ENCODE measurements around the gene MRPL49. TPM values are rescaled to one million over a fixed set of nuclear protein-coding genes. Genes with fewer than 3 reads are reported as not detected.
"Not testable (repeated sequence)": the region's sequence is repeated elsewhere in the genome, so short reads cannot be mapped to it uniquely, and the experiment has no call there.

The MRPL49 gene
- total RNA-seq, 1 donor from 2014 or later, result 40.2 TPM

DNA sequence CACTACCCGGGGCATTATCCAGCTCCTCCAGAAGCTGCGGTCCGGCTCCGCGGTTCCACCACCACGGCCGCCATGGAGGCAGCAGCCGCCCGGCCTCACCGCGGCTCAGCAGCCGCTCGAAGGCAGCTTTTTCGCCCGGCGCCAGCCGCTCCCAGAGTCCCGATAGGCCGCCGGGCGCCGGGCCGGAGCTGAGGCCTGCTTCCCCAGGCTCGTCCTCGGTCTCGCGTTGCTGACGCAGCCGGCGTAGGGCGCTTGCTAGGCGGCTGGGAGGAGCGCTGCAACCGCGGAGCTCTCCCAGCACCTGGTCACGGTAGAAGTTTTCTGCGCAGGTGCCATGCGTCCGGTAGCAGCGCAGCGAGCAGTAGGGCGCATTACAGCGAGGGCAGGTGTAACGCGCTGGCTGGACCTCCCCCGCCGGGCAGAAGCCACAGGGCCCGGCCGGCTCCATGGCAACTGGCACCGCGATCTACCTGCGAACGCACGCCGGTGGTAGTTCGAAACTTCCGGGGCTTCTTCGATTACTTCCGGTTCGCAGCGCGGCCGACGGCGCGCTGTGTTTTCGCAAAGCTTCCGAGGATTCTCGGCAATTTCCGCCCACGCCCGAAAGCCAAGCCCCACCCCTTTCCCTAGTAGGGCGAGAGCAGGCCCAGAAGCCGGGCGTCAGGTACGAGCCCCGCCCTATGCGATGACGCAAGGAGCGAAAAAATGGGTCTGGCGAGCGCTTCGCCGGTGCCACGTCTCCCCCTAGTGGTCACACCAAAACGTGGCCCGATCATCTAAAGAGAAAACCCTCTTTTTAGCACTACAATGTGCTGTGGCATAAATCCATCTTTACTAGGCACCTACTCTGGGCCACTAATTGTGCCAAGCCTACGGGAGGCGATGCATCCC is 4.7 kb upstream of the MRPL49 start, which contains the start of gene ZNHIT2:
TSS of gene ZNHIT2 (minus strand) at position 496 of the 891 bp plus-strand sequence. CDS start at position 448, 48 bp downstream.
- TF ChIP-seq, protein P1, sequence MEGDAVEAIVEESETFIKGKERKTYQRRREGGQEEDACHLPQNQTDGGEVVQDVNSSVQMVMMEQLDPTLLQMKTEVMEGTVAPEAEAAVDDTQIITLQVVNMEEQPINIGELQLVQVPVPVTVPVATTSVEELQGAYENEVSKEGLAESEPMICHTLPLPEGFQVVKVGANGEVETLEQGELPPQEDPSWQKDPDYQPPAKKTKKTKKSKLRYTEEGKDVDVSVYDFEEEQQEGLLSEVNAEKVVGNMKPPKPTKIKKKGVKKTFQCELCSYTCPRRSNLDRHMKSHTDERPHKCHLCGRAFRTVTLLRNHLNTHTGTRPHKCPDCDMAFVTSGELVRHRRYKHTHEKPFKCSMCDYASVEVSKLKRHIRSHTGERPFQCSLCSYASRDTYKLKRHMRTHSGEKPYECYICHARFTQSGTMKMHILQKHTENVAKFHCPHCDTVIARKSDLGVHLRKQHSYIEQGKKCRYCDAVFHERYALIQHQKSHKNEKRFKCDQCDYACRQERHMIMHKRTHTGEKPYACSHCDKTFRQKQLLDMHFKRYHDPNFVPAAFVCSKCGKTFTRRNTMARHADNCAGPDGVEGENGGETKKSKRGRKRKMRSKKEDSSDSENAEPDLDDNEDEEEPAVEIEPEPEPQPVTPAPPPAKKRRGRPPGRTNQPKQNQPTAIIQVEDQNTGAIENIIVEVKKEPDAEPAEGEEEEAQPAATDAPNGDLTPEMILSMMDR (IDR thresholded peaks at IDR 0.05; ENCODE audit: unreplicated experiment), result peak; percentile 95
- Mint-ChIP-seq H3K4me3 (ENCODE audit: unreplicated experiment) (peak within 1 kb of the TSS; percentile 88), H3K27me3 (ENCODE audit: unreplicated experiment) (peaks cover 32% of the 10 kb centered on the region), H3K36me3 (ENCODE audit: low read depth, unreplicated experiment) (peaks cover 35% of the 10 kb centered on the region), H3K4me1 (ENCODE audit: unreplicated experiment) (peaks cover 28% of the 10 kb centered on the region), H3K9me3 (ENCODE audit: unreplicated experiment) (no peaks in the 10 kb centered on the region), H3K27ac (ENCODE audit: unreplicated experiment) (peak within 1 kb of the TSS; percentile 77)
- peak; percentile 98 for DNase-seq (ENCODE audit: low spot score)

DNA sequence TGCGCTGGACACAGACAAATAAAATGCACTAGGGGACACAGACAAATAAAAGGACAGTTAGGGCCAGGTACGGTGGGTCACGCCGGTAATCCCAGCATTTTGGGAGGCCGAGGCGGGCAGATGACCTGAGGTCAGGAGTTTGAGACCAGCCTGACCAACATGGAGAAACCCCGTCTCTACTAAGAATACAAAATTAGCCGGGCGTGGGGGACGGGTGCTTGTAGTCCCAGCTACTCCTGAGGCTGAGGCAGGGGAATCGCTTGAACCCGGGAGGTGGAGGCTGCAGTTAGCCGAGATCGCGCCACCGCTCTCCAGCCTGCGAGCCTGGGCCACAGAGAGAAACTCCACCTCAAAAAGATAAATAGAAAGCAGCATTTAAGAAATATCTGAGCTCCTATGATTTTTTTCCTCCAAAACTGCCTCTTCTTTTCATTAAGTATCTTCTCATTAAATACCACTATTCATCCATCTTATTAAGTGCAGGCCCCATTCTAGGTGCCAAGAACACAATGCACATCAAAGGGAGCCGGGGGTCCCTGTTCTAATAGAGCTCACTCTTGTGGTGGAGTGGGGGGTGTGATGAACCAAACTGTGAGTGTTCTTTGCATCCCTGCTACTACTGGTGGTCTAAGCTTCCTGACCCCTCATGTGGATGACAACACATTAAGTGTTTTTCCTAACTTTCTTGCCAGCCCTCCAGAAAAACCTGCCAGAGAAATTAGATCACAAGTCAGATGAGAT is 3.9 kb upstream of the MRPL49 start:
- TF ChIP-seq, protein P1 (IDR thresholded peaks at IDR 0.05; ENCODE audit: unreplicated experiment), result peak; percentile 52
- H3K9me3 Mint-ChIP-seq (ENCODE audit: unreplicated experiment), result no peaks in the 10 kb centered on the region
- H3K4me3 Mint-ChIP-seq (ENCODE audit: unreplicated experiment), result peak overlapping the region; percentile 87
- H3K27me3 Mint-ChIP-seq (ENCODE audit: unreplicated experiment), result peaks cover 29% of the 10 kb centered on the region
- H3K27ac Mint-ChIP-seq (ENCODE audit: unreplicated experiment), result peak overlapping the region; percentile 77
- H3K4me1 Mint-ChIP-seq (ENCODE audit: unreplicated experiment), result peaks cover 27% of the 10 kb centered on the region
- peaks cover 34% of the 10 kb centered on the region for H3K36me3 Mint-ChIP-seq (ENCODE audit: low read depth, unreplicated experiment)
- no peak for DNase-seq (ENCODE audit: low spot score)

DNA sequence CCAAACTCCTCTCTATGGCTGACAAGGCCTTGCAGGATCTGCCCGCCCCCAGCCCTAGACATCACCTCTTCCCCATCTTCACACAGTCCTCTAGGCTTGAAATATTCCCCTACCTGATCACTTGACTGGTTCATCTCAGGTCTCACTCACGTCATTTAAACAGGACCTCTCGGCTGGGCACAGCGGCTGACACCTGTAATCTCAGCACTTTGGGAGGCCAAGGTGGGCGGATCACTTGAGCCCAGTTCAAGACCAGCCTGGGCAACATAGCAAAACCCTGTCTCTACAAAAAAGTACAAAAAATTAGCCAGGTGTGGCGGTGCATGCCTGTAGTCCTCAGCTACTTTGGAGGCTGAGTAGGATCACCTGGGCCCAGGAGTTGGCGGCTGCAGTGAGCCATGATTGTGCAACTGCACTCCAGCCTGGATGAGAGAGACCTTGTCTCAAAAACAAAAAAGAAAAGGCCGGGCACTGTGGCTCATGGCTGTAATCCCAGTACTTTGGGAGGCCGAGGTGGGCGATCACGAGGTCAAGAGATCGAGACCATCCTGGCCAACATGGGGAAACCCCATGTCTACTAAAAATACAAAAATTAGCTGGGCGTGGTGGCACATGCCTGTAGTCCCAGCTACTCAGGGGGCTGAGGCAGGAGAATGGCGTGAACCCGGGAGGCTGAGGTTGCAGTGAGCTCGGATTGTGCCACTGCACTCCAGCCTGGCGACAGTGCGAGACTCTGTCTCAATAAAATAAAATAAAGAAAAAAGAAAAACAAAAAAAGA is 3.0 kb upstream of the MRPL49 start:
- Mint-ChIP-seq H3K4me3 (ENCODE audit: unreplicated experiment) (peak overlapping the region; percentile 87), H3K4me1 (ENCODE audit: unreplicated experiment) (peaks cover 23% of the 10 kb centered on the region), H3K36me3 (ENCODE audit: low read depth, unreplicated experiment) (peaks cover 26% of the 10 kb centered on the region), H3K27me3 (ENCODE audit: unreplicated experiment) (peaks cover 22% of the 10 kb centered on the region), H3K27ac (ENCODE audit: unreplicated experiment) (peak overlapping the region; percentile 83)
- not testable (repeated sequence) for H3K9me3 Mint-ChIP-seq (ENCODE audit: unreplicated experiment); DNase-seq (ENCODE audit: low spot score)

DNA sequence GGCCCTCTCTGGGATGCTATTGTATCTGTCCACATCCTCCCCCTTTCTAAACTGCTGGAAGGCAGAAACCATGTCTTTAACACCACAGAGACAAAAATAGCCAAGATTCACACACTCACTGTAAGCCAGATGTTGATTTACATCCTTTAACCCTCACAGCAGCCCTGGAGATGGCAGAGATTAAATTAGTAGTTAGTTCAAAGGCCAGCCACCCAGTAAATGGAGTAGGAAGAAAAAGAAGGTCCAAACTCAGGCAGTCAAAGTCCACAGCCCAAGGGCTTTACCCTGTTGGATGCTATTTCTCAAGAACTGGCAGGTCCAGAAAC is 2.5 kb upstream of the MRPL49 start:
- peak overlapping the region; percentile 83 for H3K27ac Mint-ChIP-seq (ENCODE audit: unreplicated experiment)
- TF ChIP-seq, protein P1 (IDR thresholded peaks at IDR 0.05; ENCODE audit: unreplicated experiment), result no peak
- no peak for DNase-seq (ENCODE audit: low spot score)
- H3K4me1 Mint-ChIP-seq (ENCODE audit: unreplicated experiment), result peaks cover 23% of the 10 kb centered on the region
- H3K9me3 Mint-ChIP-seq (ENCODE audit: unreplicated experiment), result no peaks in the 10 kb centered on the region
- peaks cover 19% of the 10 kb centered on the region for H3K27me3 Mint-ChIP-seq (ENCODE audit: unreplicated experiment)
- H3K36me3 Mint-ChIP-seq (ENCODE audit: low read depth, unreplicated experiment), result peaks cover 23% of the 10 kb centered on the region
- H3K4me3 Mint-ChIP-seq (ENCODE audit: unreplicated experiment), result peak overlapping the region; percentile 71

DNA sequence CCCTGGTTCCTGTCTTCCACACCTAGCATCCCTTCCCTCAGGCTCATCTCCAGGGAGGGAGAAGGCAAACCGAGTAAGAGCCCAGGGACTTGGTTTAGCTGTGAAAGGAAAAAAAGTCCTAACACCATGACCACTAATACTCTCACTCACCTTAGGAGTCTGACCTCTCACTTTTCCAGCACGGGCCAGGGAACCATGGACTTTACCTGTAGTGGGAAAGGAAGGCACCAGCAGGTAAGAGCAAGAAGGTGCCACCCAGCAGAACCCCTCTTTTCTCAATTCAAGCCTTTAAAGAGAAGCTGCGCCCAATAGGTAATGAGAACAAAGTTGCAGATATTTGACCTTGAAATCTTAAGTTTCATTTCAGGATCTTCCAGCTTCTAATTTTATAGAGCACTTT is 1.3 kb upstream of the MRPL49 start:
- peaks cover 25% of the 10 kb centered on the region for H3K36me3 Mint-ChIP-seq (ENCODE audit: low read depth, unreplicated experiment)
- peak overlapping the region; percentile 93 for H3K27ac Mint-ChIP-seq (ENCODE audit: unreplicated experiment)
- DNase-seq (ENCODE audit: low spot score), result no peak
- H3K9me3 Mint-ChIP-seq (ENCODE audit: unreplicated experiment), result no peaks in the 10 kb centered on the region
- H3K4me1 Mint-ChIP-seq (ENCODE audit: unreplicated experiment), result peaks cover 23% of the 10 kb centered on the region
- peaks cover 18% of the 10 kb centered on the region for H3K27me3 Mint-ChIP-seq (ENCODE audit: unreplicated experiment)
- H3K4me3 Mint-ChIP-seq (ENCODE audit: unreplicated experiment), result peak overlapping the region; percentile 99
- TF ChIP-seq, protein P1 (IDR thresholded peaks at IDR 0.05; ENCODE audit: unreplicated experiment), result no peak
